Trophoblast cell (in vitro differentiated cells and primary cell): ENCODE results near the gene GALNT12.

Experiments
- DNase-seq, 2 donors: peaks; one replicate each; pipeline ENCODE4 v3.0.0-alpha.2; 2016
- H2AFZ ChIP-seq: 2 replicates; pipeline ENCODE4 v1.6.1; 2013; ENCODE audit warnings: low read length, moderate library complexity, mild to moderate bottlenecking; ENCODE audit not compliant: insufficient read depth, poor library complexity
- H2AK5ac ChIP-seq: 2 replicates; pipeline ENCODE4 v1.6.1; 2013; ENCODE audit warnings: mild to moderate bottlenecking, low read length
- H2BK120ac ChIP-seq: 2 replicates; pipeline ENCODE4 v1.6.1; 2013; ENCODE audit warnings: low read length, mild to moderate bottlenecking, moderate library complexity; ENCODE audit not compliant: insufficient read depth, poor library complexity
- H2BK12ac ChIP-seq: 2 replicates; pipeline ENCODE4 v1.6.1; 2013; ENCODE audit warnings: mild to moderate bottlenecking, low read length, moderate library complexity
- H2BK5ac ChIP-seq: 2 replicates; pipeline ENCODE4 v1.6.1; 2013; ENCODE audit warnings: low read length, low read depth, moderate library complexity, mild to moderate bottlenecking; ENCODE audit not compliant: poor library complexity
- H3K14ac ChIP-seq: 2 replicates; pipeline ENCODE4 v1.6.1; 2013; ENCODE audit warnings: mild to moderate bottlenecking, low read length
- H3K18ac ChIP-seq: 2 replicates; pipeline ENCODE4 v1.6.1; 2013; ENCODE audit warnings: mild to moderate bottlenecking, low read length
- H3K23ac ChIP-seq: 2 replicates; pipeline ENCODE4 v1.6.1; 2013; ENCODE audit warnings: low read length
- H3K27ac ChIP-seq: 2 replicates; pipeline ENCODE4 v1.5.1; 2013; ENCODE audit warnings: low read depth, mild to moderate bottlenecking, inconsistent platforms, low read length, moderate library complexity
- H3K27me3 ChIP-seq: 2 replicates; pipeline ENCODE4 v1.6.1; 2013; ENCODE audit warnings: inconsistent platforms, mild to moderate bottlenecking, low read length, moderate library complexity; ENCODE audit not compliant: insufficient read depth
- H3K36me3 ChIP-seq, 2 experiments: 1 replicate in 1 of 2; 2 replicates in 1 of 2; pipeline ENCODE4 v1.6.1; 2013; ENCODE audit warnings: low read length in 2 of 2, mild to moderate bottlenecking in 2 of 2, moderate library complexity in 1 of 2; ENCODE audit not compliant: insufficient read depth in 2 of 2, control insufficient read depth in 1 of 2
- H3K4ac ChIP-seq: 2 replicates; pipeline ENCODE4 v1.6.1; 2013; ENCODE audit warnings: low read depth, mild to moderate bottlenecking, low read length, moderate library complexity
- H3K4me1 ChIP-seq, 2 experiments: 1 replicate in 1 of 2; 2 replicates in 1 of 2; pipeline ENCODE4 v1.6.1; 2013; ENCODE audit warnings: low read length in 2 of 2, mild to moderate bottlenecking in 2 of 2, moderate library complexity in 1 of 2; ENCODE audit not compliant: insufficient read depth in 2 of 2, control insufficient read depth in 1 of 2
- H3K4me2 ChIP-seq: 2 replicates; pipeline ENCODE4 v1.6.1; 2013; ENCODE audit warnings: inconsistent platforms, mild to moderate bottlenecking, low read length, moderate library complexity
- H3K4me3 ChIP-seq: 2 replicates; pipeline ENCODE4 v1.5.1; 2013; ENCODE audit warnings: mild to moderate bottlenecking, low read depth, low read length, inconsistent platforms
- H3K79me1 ChIP-seq: one replicate; pipeline ENCODE4 v1.6.1; 2013; ENCODE audit warnings: low read length
- H3K79me2 ChIP-seq: 2 replicates; pipeline ENCODE4 v1.6.1; 2013; ENCODE audit warnings: low read length, mild to moderate bottlenecking; ENCODE audit not compliant: control insufficient read depth, insufficient read depth, poor library complexity
- H3K9ac ChIP-seq: 2 replicates; pipeline ENCODE4 v1.6.1; 2013; ENCODE audit warnings: mild to moderate bottlenecking, low read length
- H3K9me3 ChIP-seq: 2 replicates; pipeline ENCODE4 v1.6.1; 2013; ENCODE audit warnings: low read depth, mild to moderate bottlenecking, control low read depth, inconsistent platforms, low read length; ENCODE audit not compliant: insufficient read depth
- H4K12ac ChIP-seq: 2 replicates; pipeline ENCODE4 v1.6.1; 2013; ENCODE audit warnings: low read depth, mild to moderate bottlenecking, low read length, moderate library complexity
- H4K8ac ChIP-seq: 2 replicates; pipeline ENCODE4 v1.6.1; 2013; ENCODE audit warnings: low read depth, mild to moderate bottlenecking, low read length, moderate library complexity
- H4K91ac ChIP-seq: one replicate; pipeline ENCODE4 v1.6.1; 2013; ENCODE audit warnings: low read depth, mild to moderate bottlenecking, low read length, moderate library complexity
- WGBS: extraction: QIAGEN DNeasy Blood & Tissue Kit; methylation state at CpG from one replicate; pipeline ENCODE4 v1.1.7; 2013; ENCODE audit warnings: missing lambda C conversion rate; ENCODE audit not compliant: insufficient read length, insufficient coverage; ENCODE audit errors: extremely low coverage; 5-methylcytosine and 5-hydroxymethylcytosine counted together

Gene GALNT12

DNA sequence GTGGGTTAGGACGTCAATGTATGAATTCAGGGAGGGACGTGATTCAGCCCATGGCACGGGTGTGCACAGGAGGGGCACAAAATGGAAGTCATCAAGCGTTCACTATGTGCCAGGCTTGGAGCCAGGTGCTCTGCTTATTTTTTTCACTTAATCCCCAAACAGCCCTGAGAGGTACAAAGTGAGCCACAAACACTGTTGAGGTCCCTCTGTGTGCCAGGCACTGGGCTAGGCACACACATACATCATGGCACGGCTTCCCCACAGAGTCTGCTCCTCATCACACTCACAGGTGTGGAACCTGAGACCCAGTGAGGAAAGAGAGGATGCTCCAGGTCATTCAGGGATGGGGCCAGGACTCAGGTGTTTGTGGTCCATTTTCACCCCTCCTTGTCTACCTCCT is 68.1 kb downstream of the GALNT12 start:
- Histone ChIP-seq H3K79me1 (no peaks in the 10 kb centered on the region), H3K18ac (no peak overlapping the region), H3K4ac (no peak overlapping the region), H3K4me1 (no peaks in the 10 kb centered on the region), H3K4me3 (no peak overlapping the region), H4K8ac (no peak overlapping the region), H3K14ac (no peak overlapping the region), H3K27ac (no peak overlapping the region), H2AK5ac (no peak overlapping the region), H4K12ac (no peak overlapping the region), H2BK120ac (no peak overlapping the region), H3K79me2 (no peaks in the 10 kb centered on the region), H2BK12ac (no peak overlapping the region), H4K91ac (no peak overlapping the region), H3K27me3 (no peaks in the 10 kb centered on the region), H3K23ac (no peak overlapping the region), H3K36me3 (no peaks in the 10 kb centered on the region), H2AFZ (no peak overlapping the region), H2BK5ac (no peak overlapping the region), H3K9me3 (no peaks in the 10 kb centered on the region), H3K4me2 (no peak overlapping the region), H3K9ac (no peak overlapping the region)
- no CpG with 5 or more reads among the region's 5 CpGs for WGBS
- no peak for DNase-seq

DNA sequence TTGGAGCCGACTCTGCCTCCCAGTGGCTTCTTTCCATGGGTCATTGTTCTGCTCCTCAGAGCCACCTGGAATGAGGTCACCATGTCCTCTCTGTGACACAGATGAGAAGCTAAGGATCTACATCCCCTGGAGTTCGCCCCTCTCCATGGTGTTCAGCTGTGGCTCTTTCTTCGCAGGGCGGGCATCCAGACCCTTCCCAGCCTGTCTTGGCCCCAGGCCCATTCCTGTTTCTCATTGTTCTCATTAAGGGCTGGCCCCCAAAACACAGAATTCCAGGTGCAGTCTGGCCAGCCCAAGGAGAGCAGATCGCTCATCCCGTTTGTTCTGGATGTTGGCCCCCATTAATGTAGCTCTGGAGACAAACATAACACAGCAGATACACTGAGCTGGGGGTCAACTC is 69.8 kb downstream of the GALNT12 start:
- Histone ChIP-seq H3K4me3 (no peak overlapping the region), H3K4me1 (no peaks in the 10 kb centered on the region), H2AFZ (no peak overlapping the region), H4K91ac (no peak overlapping the region), H3K27me3 (no peaks in the 10 kb centered on the region), H3K36me3 (no peaks in the 10 kb centered on the region), H2BK120ac (no peak overlapping the region), H2BK5ac (no peak overlapping the region), H3K23ac (no peak overlapping the region), H3K18ac (no peak overlapping the region), H3K4me2 (no peak overlapping the region), H2BK12ac (no peak overlapping the region), H4K12ac (no peak overlapping the region), H3K79me1 (no peaks in the 10 kb centered on the region), H4K8ac (no peak overlapping the region), H2AK5ac (no peak overlapping the region), H3K9me3 (no peaks in the 10 kb centered on the region), H3K14ac (no peak overlapping the region), H3K4ac (no peak overlapping the region), H3K9ac (no peak overlapping the region), H3K27ac (no peak overlapping the region), H3K79me2 (no peaks in the 10 kb centered on the region)
- WGBS, result no CpG with 5 or more reads among the region's 6 CpGs
- DNase-seq, result no peak

GRCh38 chr9:98879094-98879962 is 71.9 kb downstream of the GALNT12 start:
- H3K79me1 ChIP-seq, result no peaks in the 10 kb centered on the region
- no peak overlapping the region for H3K4me3 ChIP-seq
- H3K23ac ChIP-seq, result no peak overlapping the region
- H3K9me3 ChIP-seq, result no peaks in the 10 kb centered on the region
- no peaks in the 10 kb centered on the region for H3K4me1 ChIP-seq
- H3K9ac ChIP-seq, result no peak overlapping the region
- no peak overlapping the region for H2AK5ac ChIP-seq
- H3K18ac ChIP-seq, result no peak overlapping the region
- H4K8ac ChIP-seq, result no peak overlapping the region
- H3K36me3 ChIP-seq, result no peaks in the 10 kb centered on the region
- no peak overlapping the region for H3K4me2 ChIP-seq
- H2BK5ac ChIP-seq, result no peak overlapping the region
- H2BK12ac ChIP-seq, result no peak overlapping the region
- H4K12ac ChIP-seq, result no peak overlapping the region
- H2AFZ ChIP-seq, result no peak overlapping the region
- H3K14ac ChIP-seq, result no peak overlapping the region
- no peak overlapping the region for H3K27ac ChIP-seq
- no peak overlapping the region for H2BK120ac ChIP-seq
- H3K79me2 ChIP-seq, result no peaks in the 10 kb centered on the region
- H3K27me3 ChIP-seq, result no peaks in the 10 kb centered on the region
- WGBS, result no CpG with 5 or more reads among the region's 5 CpGs
- DNase-seq, result no peak
- H4K91ac ChIP-seq, result no peak overlapping the region
- no peak overlapping the region for H3K4ac ChIP-seq

- no peak overlapping the region for H4K8ac ChIP-seq
- no peak for DNase-seq
- no peak overlapping the region for H2AFZ ChIP-seq
- no peak overlapping the region for H2AK5ac ChIP-seq
- no peak overlapping the region for H3K4me2 ChIP-seq
- no peaks in the 10 kb centered on the region for H3K36me3 ChIP-seq
- no peak overlapping the region for H4K91ac ChIP-seq
- H2BK5ac ChIP-seq, result no peak overlapping the region
- no peak overlapping the region for H3K27ac ChIP-seq
- no peaks in the 10 kb centered on the region for H3K79me2 ChIP-seq
- H3K23ac ChIP-seq, result no peak overlapping the region
- WGBS, result no CpG with 5 or more reads among the region's 8 CpGs
- no peaks in the 10 kb centered on the region for H3K79me1 ChIP-seq
- no peak overlapping the region for H3K4ac ChIP-seq
- no peak overlapping the region for H3K9ac ChIP-seq
- H2BK120ac ChIP-seq, result no peak overlapping the region
- H3K14ac ChIP-seq, result no peak overlapping the region
- no peak overlapping the region for H3K4me3 ChIP-seq
- H4K12ac ChIP-seq, result no peak overlapping the region
- no peaks in the 10 kb centered on the region for H3K9me3 ChIP-seq
- no peaks in the 10 kb centered on the region for H3K4me1 ChIP-seq
- H3K18ac ChIP-seq, result no peak overlapping the region
- H3K27me3 ChIP-seq, result no peaks in the 10 kb centered on the region
- H2BK12ac ChIP-seq, result no peak overlapping the region
Observed at GRCh38 chr9:98879963-98880310, 72.5 kb downstream of the GALNT12 start.
